Stimulated activated CD4-positive, alpha-beta T cell treated with anti-CD3 and anti-CD28 coated beads, Interleukin-1b, Interleukin-23, amount 100 ng/mL, for 4 hours (primary cell): ENCODE data around the gene OARD1.

ENCODE experiments used
- DNase-seq, 2 donors: peaks; one replicate each; pipeline ENCODE4 v3.0.0-alpha.2; 2020; ENCODE audit warnings: low read depth in 2 of 2

The OARD1 gene

GRCh38 chr6:41074692-41075436, 2.7 kb upstream of the OARD1 start:
- no peak for DNase-seq

GRCh38 chr6:41073968-41074691, 2.0 kb upstream of the OARD1 start:
- DNase-seq = no peak

- DNase-seq = peak; percentile 65 to 71
These were observed 1.2 kb upstream of the OARD1 start for GRCh38 chr6:41073203-41073967.

GRCh38 chr6:41072836-41073202, 663 bp upstream of the OARD1 start, which contains the start of gene NFYA:
NFYA (plus strand) TSS chr6:41072974; CDS start chr6:41079090, 6,116 bp downstream.
- peak; percentile 99 to 100 for DNase-seq

- DNase-seq = no peak
These were observed 644 bp downstream of the OARD1 start for GRCh38 chr6:41071501-41071922.

GRCh38 chr6:41066867-41067304, 5.3 kb downstream of the OARD1 start:
- DNase-seq = peak; percentile 49 to 59

- DNase-seq = no peak
These were observed 6.6 kb downstream of the OARD1 start for GRCh38 chr6:41065550-41066026.

- DNase-seq = no peak
These were observed 7.3 kb downstream of the OARD1 start for GRCh38 chr6:41064841-41065240.

GRCh38 chr6:41063884-41064285, 8.3 kb downstream of the OARD1 start:
- no peak for DNase-seq

- no peak for DNase-seq
These were observed 10.1 kb downstream of the OARD1 start for GRCh38 chr6:41062056-41062455.

- DNase-seq = no peak
These were observed 10.9 kb downstream of the OARD1 start for GRCh38 chr6:41061196-41061726.

GRCh38 chr6:41059556-41059955, 12.6 kb downstream of the OARD1 start:
- DNase-seq = no peak

GRCh38 chr6:41058783-41059181, 13.4 kb downstream of the OARD1 start:
- DNase-seq = no peak

GRCh38 chr6:41056768-41057490, 15.2 kb downstream of the OARD1 start:
- no peak for DNase-seq

GRCh38 chr6:41055149-41055548, 17.0 kb downstream of the OARD1 start:
- DNase-seq = no peak

- no peak for DNase-seq
These were observed 17.6 kb downstream of the OARD1 start for GRCh38 chr6:41054511-41054910.

- no peak for DNase-seq
These were observed 19.1 kb downstream of the OARD1 start, which contains the start of gene APOBEC2 for GRCh38 chr6:41053041-41053440. APOBEC2 (plus strand) TSS chr6:41053202; CDS start chr6:41053348, 146 bp downstream.

GRCh38 chr6:41051873-41052272, 20.3 kb downstream of the OARD1 start:
- DNase-seq = no peak

- DNase-seq = no peak
These were observed 21.6 kb downstream of the OARD1 start for GRCh38 chr6:41050536-41050935.

GRCh38 chr6:41049955-41050354, 22.2 kb downstream of the OARD1 start:
- DNase-seq = no peak

- no peak for DNase-seq
These were observed 22.6 kb downstream of the OARD1 start for GRCh38 chr6:41049521-41049920.
